Neural cell (in vitro differentiated cells): ENCODE results near the gene BPIFB4. TPM values are rescaled to one million over a fixed set of nuclear protein-coding genes. Genes with fewer than 3 reads are reported as not detected.

Experiments
- H2AFZ ChIP-seq: fragments of 200-600, 300-800 bp; sonication (generic), shearing (Covaris generic); 2 replicates; pipeline ENCODE4 v1.6.0; 2014; ENCODE audit warnings: low read depth, mild to moderate bottlenecking, antibody characterized with exemption, low read length, moderate library complexity
- H3F3A ChIP-seq: fragments of 200-600 bp; shearing (Covaris generic); 2 replicates; pipeline ENCODE4 v1.6.1; 2016; ENCODE audit warnings: mild to moderate bottlenecking, moderate library complexity, mixed read lengths, antibody characterized with exemption, low read length; ENCODE audit not compliant: insufficient read depth, poor library complexity, severe bottlenecking
- H3K27ac ChIP-seq: fragments of 200-600, 300-800 bp; sonication (generic), shearing (Covaris generic); 2 replicates; pipeline ENCODE4 v1.5.1; 2014; ENCODE audit warnings: mild to moderate bottlenecking, low read length, moderate library complexity
- H3K27me3 ChIP-seq: fragments of 300-800, 200-600 bp; sonication (generic), shearing (Covaris generic); 2 replicates; pipeline ENCODE4 v1.6.0; 2014; ENCODE audit warnings: mild to moderate bottlenecking, low read depth, low read length, moderate library complexity; ENCODE audit not compliant: insufficient read depth
- H3K36me3 ChIP-seq: fragments of 300-800, 200-600 bp; sonication (generic), shearing (Covaris generic); 2 replicates; pipeline ENCODE4 v1.5.1; 2014; ENCODE audit warnings: mild to moderate bottlenecking, antibody characterized with exemption, low read length, moderate library complexity; ENCODE audit not compliant: insufficient read depth
- H3K4me2 ChIP-seq: fragments of 300-800, 200-600 bp; sonication (generic), shearing (Covaris generic); 2 replicates; pipeline ENCODE4 v1.6.0; 2014; ENCODE audit warnings: mild to moderate bottlenecking, low read length
- H3K4me3 ChIP-seq: fragments of 300-800, 200-600 bp; sonication (generic), shearing (Covaris generic); 2 replicates; pipeline ENCODE4 v1.5.1; 2014; ENCODE audit warnings: mild to moderate bottlenecking, low read length, moderate library complexity
- H3K79me2 ChIP-seq: fragments of 200-600 bp; shearing (Covaris generic); replicated peaks from 2 replicates; pipeline ENCODE4 v1.6.0; 2014; ENCODE audit warnings: mild to moderate bottlenecking, low read length, moderate library complexity; ENCODE audit not compliant: insufficient read depth
- H3K9ac ChIP-seq: fragments of 300-800, 200-600 bp; sonication (generic), shearing (Covaris generic); 2 replicates; pipeline ENCODE4 v1.6.1; 2016; ENCODE audit warnings: mild to moderate bottlenecking, low read length, mixed read lengths
- H3K9me2 ChIP-seq: fragments of 200-600 bp; shearing (Covaris generic); 2 replicates; pipeline ENCODE4 v1.6.1; 2016; ENCODE audit warnings: mild to moderate bottlenecking, low read length, mixed read lengths; ENCODE audit not compliant: insufficient read depth
- H3K9me3 ChIP-seq: fragments of 200-600, 300-800 bp; sonication (generic), shearing (Covaris generic); 2 replicates; pipeline ENCODE4 v1.6.1; 2016; ENCODE audit warnings: mild to moderate bottlenecking, mixed run types, low read length, moderate library complexity, mixed read lengths
- H4K20me1 ChIP-seq: fragments of 200-600 bp; shearing (Covaris generic); 2 replicates; pipeline ENCODE4 v1.6.1; 2016; ENCODE audit warnings: mild to moderate bottlenecking, mixed run types; ENCODE audit not compliant: insufficient read depth
- EP300 ChIP-seq: fragments of 450-650 bp; conservative IDR thresholded peaks from 2 replicates; pipeline ENCODE4 v1.6.1; 2014; ENCODE audit warnings: antibody characterized with exemption, mild to moderate bottlenecking, moderate library complexity; ENCODE audit not compliant: poor library complexity, severe bottlenecking
- EZH2 ChIP-seq: fragments of 200-600, 300-800 bp; shearing (Covaris generic), sonication (generic); IDR thresholded peaks from 2 replicates; pipeline ENCODE4 v1.6.1; 2014; ENCODE audit warnings: antibody characterized with exemption, low read length, borderline replicate concordance, mild to moderate bottlenecking; ENCODE audit not compliant: insufficient read depth, poor library complexity, severe bottlenecking
- MXI1 ChIP-seq: fragments of 450-650 bp; conservative IDR thresholded peaks from 2 replicates; pipeline ENCODE4 v1.6.1; 2014; ENCODE audit warnings: antibody characterized with exemption, mild to moderate bottlenecking; ENCODE audit not compliant: poor library complexity, severe bottlenecking
- POLR2AphosphoS5 ChIP-seq: IDR thresholded peaks from 2 replicates; pipeline ENCODE4 v1.6.1; 2012
- RAD21 ChIP-seq: fragments of 450-650 bp; conservative IDR thresholded peaks from 2 replicates; pipeline ENCODE4 v1.6.1; 2014; ENCODE audit warnings: antibody characterized with exemption, mild to moderate bottlenecking, moderate library complexity
- SMC3 ChIP-seq: fragments of 450-650 bp; conservative IDR thresholded peaks from 2 replicates; pipeline ENCODE4 v1.6.1; 2014; ENCODE audit warnings: antibody characterized with exemption, mild to moderate bottlenecking, moderate library complexity; ENCODE audit not compliant: poor library complexity
- TAF1 ChIP-seq: IDR thresholded peaks from 2 replicates; pipeline ENCODE4 v1.6.1; 2012; ENCODE audit warnings: low read depth
- polyA plus RNA-seq: library from polyadenylated mRNA; depleted of rRNA; stranded (reverse); fragments of >200 nt; gene quantifications from 2 replicates; pipeline ENCODE4 v1.2.3, GENCODE V29; 2014
- TF ChIP-seq, protein P1 (sequence below): fragments of 450-650 bp; IDR thresholded peaks from 2 replicates; pipeline ENCODE4 v1.5.1; 2014; ENCODE audit warnings: antibody characterized with exemption, mild to moderate bottlenecking, moderate library complexity; ENCODE audit not compliant: poor library complexity, severe bottlenecking
- TF ChIP-seq, protein P2 (sequence below): IDR thresholded peaks from 2 replicates; pipeline ENCODE4 v1.6.1; 2012; ENCODE audit warnings: borderline replicate concordance

Gene BPIFB4
- polyA plus RNA-seq, 1 donor from 2014 or later, result not detected

DNA sequence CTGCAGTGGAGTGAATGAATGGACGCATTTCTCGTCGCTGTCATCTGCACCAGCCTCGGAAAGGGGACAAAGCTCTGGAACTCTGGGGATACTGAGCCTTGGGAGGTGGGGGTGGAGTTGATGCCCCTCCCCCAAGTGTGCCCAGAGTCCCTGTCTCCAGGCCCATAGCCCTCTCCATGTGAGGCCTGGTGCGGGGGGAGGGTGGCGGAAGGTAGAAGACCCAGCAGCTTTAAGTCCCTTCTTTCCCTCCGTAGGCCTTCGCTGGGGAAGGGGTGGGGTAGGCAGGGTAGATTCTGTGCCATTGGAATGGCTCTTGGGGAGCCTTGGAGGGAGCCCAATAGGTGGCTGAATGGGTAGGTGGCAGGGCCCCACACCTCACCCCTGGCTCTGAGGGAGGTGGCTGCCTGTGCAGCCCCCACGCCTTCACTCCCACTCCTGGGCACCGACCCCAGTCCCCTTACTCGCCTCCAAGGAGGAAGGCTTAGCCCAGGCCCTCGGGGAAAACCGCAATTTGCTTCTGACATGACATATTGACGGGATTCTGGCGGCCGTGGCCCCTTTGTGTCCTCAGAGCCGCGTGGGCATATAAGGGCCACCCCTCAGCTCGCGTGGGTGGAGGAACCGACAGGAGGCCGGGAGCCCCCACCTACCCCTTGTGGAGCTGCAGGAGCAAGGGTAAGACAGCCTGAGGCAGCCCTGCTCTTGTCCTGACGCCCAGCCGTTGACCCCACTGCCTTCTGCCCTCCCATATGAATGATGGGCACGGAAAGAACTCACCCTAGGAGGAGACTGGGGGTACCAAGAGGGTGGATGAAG, 25.9 kb upstream of the BPIFB4 start, which contains the start of gene BPIFB3:
TSS of gene BPIFB3 (plus strand) at position 613 of the 816 bp plus-strand sequence. CDS start 1,533 bp downstream, outside the sequence.
- no peaks in the 10 kb centered on the region for H3K9me3 ChIP-seq
- no peaks in the 10 kb centered on the region for H3K27me3 ChIP-seq
- no peaks in the 10 kb centered on the region for H4K20me1 ChIP-seq
- H3K9ac ChIP-seq, result no peak within 1 kb of the TSS
- TF ChIP-seq EP300 (no peak), EZH2 (no peak), RAD21 (no peak), SMC3 (no peak)
- TF ChIP-seq, protein P1, sequence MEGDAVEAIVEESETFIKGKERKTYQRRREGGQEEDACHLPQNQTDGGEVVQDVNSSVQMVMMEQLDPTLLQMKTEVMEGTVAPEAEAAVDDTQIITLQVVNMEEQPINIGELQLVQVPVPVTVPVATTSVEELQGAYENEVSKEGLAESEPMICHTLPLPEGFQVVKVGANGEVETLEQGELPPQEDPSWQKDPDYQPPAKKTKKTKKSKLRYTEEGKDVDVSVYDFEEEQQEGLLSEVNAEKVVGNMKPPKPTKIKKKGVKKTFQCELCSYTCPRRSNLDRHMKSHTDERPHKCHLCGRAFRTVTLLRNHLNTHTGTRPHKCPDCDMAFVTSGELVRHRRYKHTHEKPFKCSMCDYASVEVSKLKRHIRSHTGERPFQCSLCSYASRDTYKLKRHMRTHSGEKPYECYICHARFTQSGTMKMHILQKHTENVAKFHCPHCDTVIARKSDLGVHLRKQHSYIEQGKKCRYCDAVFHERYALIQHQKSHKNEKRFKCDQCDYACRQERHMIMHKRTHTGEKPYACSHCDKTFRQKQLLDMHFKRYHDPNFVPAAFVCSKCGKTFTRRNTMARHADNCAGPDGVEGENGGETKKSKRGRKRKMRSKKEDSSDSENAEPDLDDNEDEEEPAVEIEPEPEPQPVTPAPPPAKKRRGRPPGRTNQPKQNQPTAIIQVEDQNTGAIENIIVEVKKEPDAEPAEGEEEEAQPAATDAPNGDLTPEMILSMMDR, result no peak
- no peak within 1 kb of the TSS for H3K4me2 ChIP-seq
- no peaks in the 10 kb centered on the region for H3K36me3 ChIP-seq
- H3K9me2 ChIP-seq, result no peaks in the 10 kb centered on the region
- no peaks in the 10 kb centered on the region for H3F3A ChIP-seq
- no peak within 1 kb of the TSS for H3K27ac ChIP-seq
- no peak within 1 kb of the TSS for H3K4me3 ChIP-seq
- no peaks in the 10 kb centered on the region for H3K79me2 ChIP-seq
- H2AFZ ChIP-seq, result no peak within 1 kb of the TSS

DNA sequence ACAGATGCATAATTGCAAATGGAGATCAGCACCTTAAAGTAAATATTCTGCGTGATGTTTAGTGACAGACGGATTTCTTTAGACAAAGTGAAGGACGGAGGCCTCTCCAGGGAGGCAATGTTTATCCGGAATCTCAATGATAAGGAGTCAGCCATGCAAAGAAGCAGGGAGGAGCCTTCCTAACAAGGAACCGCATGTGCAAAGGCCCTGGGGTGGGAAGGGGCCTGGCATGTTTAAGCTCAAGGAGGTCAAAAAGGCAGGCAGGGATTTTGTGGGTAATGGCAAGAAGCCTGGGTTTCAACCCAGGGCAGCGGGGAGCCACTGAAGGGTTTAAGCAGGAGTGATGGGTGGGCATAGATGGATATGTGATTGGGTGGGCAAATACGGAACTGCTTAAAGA, 25.1 kb upstream of the BPIFB4 start:
- TF ChIP-seq, protein P1, result no peak
- TF ChIP-seq SMC3 (no peak), RAD21 (no peak), EP300 (no peak), POLR2AphosphoS5 (no peak)
- H3K27me3 ChIP-seq, result no peaks in the 10 kb centered on the region
- H3K4me3 ChIP-seq, result no peak overlapping the region
- no peaks in the 10 kb centered on the region for H3K36me3 ChIP-seq
- H3K9ac ChIP-seq, result no peak overlapping the region
- H3K9me2 ChIP-seq, result no peaks in the 10 kb centered on the region
- no peaks in the 10 kb centered on the region for H3F3A ChIP-seq
- H2AFZ ChIP-seq, result no peak overlapping the region
- H3K9me3 ChIP-seq, result no peaks in the 10 kb centered on the region
- H4K20me1 ChIP-seq, result no peaks in the 10 kb centered on the region
- no peak overlapping the region for H3K27ac ChIP-seq
- no peak overlapping the region for H3K4me2 ChIP-seq
- no peaks in the 10 kb centered on the region for H3K79me2 ChIP-seq

DNA sequence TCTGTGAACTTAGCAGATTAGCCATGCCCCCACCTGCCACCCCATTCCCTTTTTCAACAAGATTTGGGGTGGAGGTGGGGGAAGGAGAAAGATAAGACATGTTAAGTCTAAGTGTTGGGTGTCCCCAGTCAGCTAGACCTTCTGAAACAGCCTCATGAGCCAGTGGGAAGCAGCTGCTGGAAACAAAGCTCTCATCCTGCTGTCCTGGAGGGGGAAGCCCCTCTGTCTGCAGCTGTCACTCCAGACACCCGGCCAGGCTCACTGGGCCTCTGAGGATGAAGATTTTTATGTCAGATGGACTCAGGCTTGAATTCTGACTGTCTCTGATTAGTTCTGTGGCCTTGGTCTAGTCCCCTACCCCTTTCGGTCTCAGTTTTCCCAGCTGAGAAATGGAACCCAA, 24.7 kb upstream of the BPIFB4 start:
- H3K27ac ChIP-seq, result no peak overlapping the region
- no peaks in the 10 kb centered on the region for H3K9me3 ChIP-seq
- H3K4me2 ChIP-seq, result no peak overlapping the region
- no peaks in the 10 kb centered on the region for H4K20me1 ChIP-seq
- H3K79me2 ChIP-seq, result no peaks in the 10 kb centered on the region
- H3K4me3 ChIP-seq, result no peak overlapping the region
- no peak overlapping the region for H2AFZ ChIP-seq
- H3F3A ChIP-seq, result no peaks in the 10 kb centered on the region
- H3K27me3 ChIP-seq, result no peaks in the 10 kb centered on the region
- no peak overlapping the region for H3K9ac ChIP-seq
- no peaks in the 10 kb centered on the region for H3K9me2 ChIP-seq
- no peaks in the 10 kb centered on the region for H3K36me3 ChIP-seq
- no peak for TF ChIP-seq RAD21
- TF ChIP-seq POLR2AphosphoS5, result no peak
- TF ChIP-seq, protein P1, result no peak
- TF ChIP-seq EP300, result no peak
- TF ChIP-seq, protein P2, sequence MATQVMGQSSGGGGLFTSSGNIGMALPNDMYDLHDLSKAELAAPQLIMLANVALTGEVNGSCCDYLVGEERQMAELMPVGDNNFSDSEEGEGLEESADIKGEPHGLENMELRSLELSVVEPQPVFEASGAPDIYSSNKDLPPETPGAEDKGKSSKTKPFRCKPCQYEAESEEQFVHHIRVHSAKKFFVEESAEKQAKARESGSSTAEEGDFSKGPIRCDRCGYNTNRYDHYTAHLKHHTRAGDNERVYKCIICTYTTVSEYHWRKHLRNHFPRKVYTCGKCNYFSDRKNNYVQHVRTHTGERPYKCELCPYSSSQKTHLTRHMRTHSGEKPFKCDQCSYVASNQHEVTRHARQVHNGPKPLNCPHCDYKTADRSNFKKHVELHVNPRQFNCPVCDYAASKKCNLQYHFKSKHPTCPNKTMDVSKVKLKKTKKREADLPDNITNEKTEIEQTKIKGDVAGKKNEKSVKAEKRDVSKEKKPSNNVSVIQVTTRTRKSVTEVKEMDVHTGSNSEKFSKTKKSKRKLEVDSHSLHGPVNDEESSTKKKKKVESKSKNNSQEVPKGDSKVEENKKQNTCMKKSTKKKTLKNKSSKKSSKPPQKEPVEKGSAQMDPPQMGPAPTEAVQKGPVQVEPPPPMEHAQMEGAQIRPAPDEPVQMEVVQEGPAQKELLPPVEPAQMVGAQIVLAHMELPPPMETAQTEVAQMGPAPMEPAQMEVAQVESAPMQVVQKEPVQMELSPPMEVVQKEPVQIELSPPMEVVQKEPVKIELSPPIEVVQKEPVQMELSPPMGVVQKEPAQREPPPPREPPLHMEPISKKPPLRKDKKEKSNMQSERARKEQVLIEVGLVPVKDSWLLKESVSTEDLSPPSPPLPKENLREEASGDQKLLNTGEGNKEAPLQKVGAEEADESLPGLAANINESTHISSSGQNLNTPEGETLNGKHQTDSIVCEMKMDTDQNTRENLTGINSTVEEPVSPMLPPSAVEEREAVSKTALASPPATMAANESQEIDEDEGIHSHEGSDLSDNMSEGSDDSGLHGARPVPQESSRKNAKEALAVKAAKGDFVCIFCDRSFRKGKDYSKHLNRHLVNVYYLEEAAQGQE, result no peak
- TF ChIP-seq MXI1, result no peak
- TF ChIP-seq SMC3, result no peak
- no peak for TF ChIP-seq EZH2
- TF ChIP-seq TAF1, result no peak
